WI38 (cell line): ENCODE data around the gene HTR4.

ENCODE experiments used
- H3K4me3 ChIP-seq: 2 replicates; pipeline ENCODE4 v1.5.1; 2011; ENCODE audit warnings: low read depth, mild to moderate bottlenecking, control low read depth, low read length
- CTCF ChIP-seq: IDR thresholded peaks from 2 replicates; pipeline ENCODE4 v1.5.1; 2012; ENCODE audit warnings: low read depth, mild to moderate bottlenecking, control low read depth, low read length

Gene HTR4

GRCh38 chr5:148639081-148639480, 15.2 kb downstream of the HTR4 start:
- TF ChIP-seq CTCF, result no peak
- H3K4me3 ChIP-seq, result no peak overlapping the region

GRCh38 chr5:148636353-148636752, 18.0 kb downstream of the HTR4 start:
- no peak overlapping the region for H3K4me3 ChIP-seq
- no peak for TF ChIP-seq CTCF

GRCh38 chr5:148635321-148636083, 18.8 kb downstream of the HTR4 start:
- H3K4me3 ChIP-seq, result no peak overlapping the region
- no peak for TF ChIP-seq CTCF

- TF ChIP-seq CTCF, result no peak
Observed at GRCh38 chr5:148633067-148633377, 21.3 kb downstream of the HTR4 start.

GRCh38 chr5:148632255-148633066, 21.9 kb downstream of the HTR4 start:
- no peak overlapping the region for H3K4me3 ChIP-seq
- no peak for TF ChIP-seq CTCF

More at GRCh38 chr5:148633067-148633377, 21.3 kb downstream of the HTR4 start:
- H3K4me3 ChIP-seq, result no peak overlapping the region

- TF ChIP-seq CTCF, result no peak
- no peak overlapping the region for H3K4me3 ChIP-seq
Observed at GRCh38 chr5:148626986-148627385, 27.3 kb downstream of the HTR4 start.

- H3K4me3 ChIP-seq, result no peak overlapping the region
- no peak for TF ChIP-seq CTCF
Observed at GRCh38 chr5:148626081-148626613, 28.2 kb downstream of the HTR4 start.
